Lung (tissue), 12 donors: Measurements from ENCODE around the gene PLXNA1. TPM values are rescaled to one million over a fixed set of nuclear protein-coding genes. Genes with fewer than 3 reads are reported as not detected.

Experiments
- ATAC-seq: fragments of 200-7000 bp; cut with Tn5 transposase; one replicate; pipeline ENCODE4 v1.9.1; 2020; ENCODE audit warnings: moderate number of reproducible peaks; ENCODE audit not compliant: insufficient read depth, low FRiP score
- DNase-seq, 3 donors: peaks; one replicate each; pipeline ENCODE4 v3.0.0-alpha.2; 2013 to 2017
- H3K27ac ChIP-seq, 2 donors: one replicate each; pipeline ENCODE4 v1.5.1; 2013; ENCODE audit warnings: mild to moderate bottlenecking in 2 of 2, moderate library complexity in 2 of 2, control low read depth in 1 of 2, inconsistent platforms in 1 of 2, low read depth in 1 of 2, low read length in 1 of 2
- H3K27me3 ChIP-seq, 3 donors: one replicate each; pipeline ENCODE4 v1.5.1; 2013; ENCODE audit warnings: low read length in 2 of 3; ENCODE audit not compliant: control insufficient read depth in 3 of 3, insufficient read depth in 3 of 3
- H3K36me3 ChIP-seq, 4 donors: one replicate each; pipeline ENCODE4 v1.5.1; 2013; ENCODE audit warnings: low read length in 4 of 4, mild to moderate bottlenecking in 1 of 4, moderate library complexity in 1 of 4; ENCODE audit not compliant: control insufficient read depth in 4 of 4, insufficient read depth in 4 of 4
- H3K4me1 ChIP-seq, 5 donors: one replicate each; pipeline ENCODE4 v1.5.1; 2013; ENCODE audit warnings: low read length in 5 of 5, mild to moderate bottlenecking in 2 of 5, moderate library complexity in 1 of 5; ENCODE audit not compliant: control insufficient read depth in 5 of 5, insufficient read depth in 5 of 5
- H3K4me3 ChIP-seq: one replicate; pipeline ENCODE4 v1.5.1; 2013; ENCODE audit warnings: mild to moderate bottlenecking, control low read depth, moderate library complexity
- H3K9ac ChIP-seq, 2 donors: one replicate each; pipeline ENCODE4 v1.5.1; 2013; ENCODE audit warnings: low read length in 2 of 2, control low read depth in 1 of 2; ENCODE audit not compliant: insufficient read depth in 1 of 2
- H3K9me3 ChIP-seq, 4 donors: one replicate each; pipeline ENCODE4 v1.5.1; 2013; ENCODE audit warnings: low read length in 3 of 4, mild to moderate bottlenecking in 1 of 4, moderate library complexity in 1 of 4; ENCODE audit not compliant: control insufficient read depth in 4 of 4, insufficient read depth in 3 of 4
- WGBS, 2 donors: extraction: QIAGEN DNeasy Blood & Tissue Kit; methylation state at CpG; one replicate each; pipeline ENCODE4 v1.1.7; 2013; 5-methylcytosine and 5-hydroxymethylcytosine counted together
- polyA plus RNA-seq, 2 donors: library from polyadenylated mRNA; stranded (reverse); fragments of 200-250 nt; gene quantifications; one replicate each; pipeline ENCODE4 v1.2.1, GENCODE V29; 2013
- total RNA-seq, 2 donors: library from RNA; depleted of rRNA in 1 of 2; stranded (reverse); fragments of >200 nt in 1 of 2; gene quantifications; one replicate each; pipeline ENCODE4 v1.2.1, GENCODE V29; 2014 to 2021
- TF ChIP-seq, protein P1 (sequence below): IDR thresholded peaks from 2 replicates; pipeline ENCODE4 v1.5.1; 2012; ENCODE audit warnings: mild to moderate bottlenecking; ENCODE audit errors: control extremely low read depth, extremely low read depth
- donor health status: control.
- donor health status: control.
- donor health status: Bipolar disorder and iron deficiency.
- donor health status: healthy.
- donor health status: DM: yes; HTN: yes; CAD: no.

Gene PLXNA1
- total and polyA plus RNA-seq, 4 donors: 17.6 to 51.7 (median 21.7) TPM

DNA sequence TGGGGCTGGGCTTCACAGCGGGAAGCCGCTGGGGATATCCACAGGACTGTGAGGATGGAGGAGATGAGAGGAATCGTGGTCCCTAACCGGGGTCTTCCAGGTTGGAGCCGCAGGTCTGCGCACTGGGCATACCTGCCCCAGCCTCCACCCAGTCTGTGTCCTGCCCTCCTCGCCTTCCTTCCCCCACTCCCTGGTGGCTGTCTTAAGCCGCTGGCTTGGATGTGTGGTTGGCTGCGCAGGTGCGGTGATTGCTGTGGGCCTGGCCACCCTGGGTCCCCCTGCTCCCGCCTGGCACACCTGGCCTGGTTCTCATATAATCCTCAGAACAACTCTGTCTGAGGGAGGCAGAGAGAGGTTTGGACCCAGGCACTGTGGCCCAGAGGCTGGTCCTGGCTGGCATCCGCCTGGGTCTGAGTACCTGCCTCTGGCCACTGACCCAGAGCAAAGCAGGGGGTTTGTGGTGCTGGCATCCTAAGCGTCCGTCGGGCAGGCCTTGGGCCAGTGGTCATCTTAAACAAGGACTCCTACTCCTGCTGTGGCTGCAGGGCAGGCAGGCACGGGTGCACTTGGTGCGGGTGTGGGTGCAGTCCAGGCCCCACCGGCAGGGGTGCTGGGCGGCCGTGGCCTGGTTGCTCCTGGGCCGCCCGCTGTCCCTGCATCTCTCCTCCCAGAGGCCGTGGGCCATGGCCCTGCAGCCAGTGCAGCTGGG is 18.7 kb downstream of the PLXNA1 start:
- DNase-seq: no peak
- Histone ChIP-seq H3K9ac (no peak overlapping the region), H3K4me1 (peaks cover 0 to 40% (median 7%) of the 10 kb centered on the region in 5 donors), H3K36me3 (peaks cover 0 to 16% (median 3%) of the 10 kb centered on the region in 4 donors), H3K4me3 (no peak overlapping the region), H3K27me3 (no peaks in the 10 kb centered on the region), H3K9me3 (no peaks in the 10 kb centered on the region), H3K27ac (peak overlapping the region in 1 of 2 donors; percentile 82)
- 65 to 86% methylated on average over 23 of the region's 23 CpGs for WGBS, 2 donors
- no peak for ATAC-seq
- TF ChIP-seq, protein P1, sequence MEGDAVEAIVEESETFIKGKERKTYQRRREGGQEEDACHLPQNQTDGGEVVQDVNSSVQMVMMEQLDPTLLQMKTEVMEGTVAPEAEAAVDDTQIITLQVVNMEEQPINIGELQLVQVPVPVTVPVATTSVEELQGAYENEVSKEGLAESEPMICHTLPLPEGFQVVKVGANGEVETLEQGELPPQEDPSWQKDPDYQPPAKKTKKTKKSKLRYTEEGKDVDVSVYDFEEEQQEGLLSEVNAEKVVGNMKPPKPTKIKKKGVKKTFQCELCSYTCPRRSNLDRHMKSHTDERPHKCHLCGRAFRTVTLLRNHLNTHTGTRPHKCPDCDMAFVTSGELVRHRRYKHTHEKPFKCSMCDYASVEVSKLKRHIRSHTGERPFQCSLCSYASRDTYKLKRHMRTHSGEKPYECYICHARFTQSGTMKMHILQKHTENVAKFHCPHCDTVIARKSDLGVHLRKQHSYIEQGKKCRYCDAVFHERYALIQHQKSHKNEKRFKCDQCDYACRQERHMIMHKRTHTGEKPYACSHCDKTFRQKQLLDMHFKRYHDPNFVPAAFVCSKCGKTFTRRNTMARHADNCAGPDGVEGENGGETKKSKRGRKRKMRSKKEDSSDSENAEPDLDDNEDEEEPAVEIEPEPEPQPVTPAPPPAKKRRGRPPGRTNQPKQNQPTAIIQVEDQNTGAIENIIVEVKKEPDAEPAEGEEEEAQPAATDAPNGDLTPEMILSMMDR: no peak

DNA sequence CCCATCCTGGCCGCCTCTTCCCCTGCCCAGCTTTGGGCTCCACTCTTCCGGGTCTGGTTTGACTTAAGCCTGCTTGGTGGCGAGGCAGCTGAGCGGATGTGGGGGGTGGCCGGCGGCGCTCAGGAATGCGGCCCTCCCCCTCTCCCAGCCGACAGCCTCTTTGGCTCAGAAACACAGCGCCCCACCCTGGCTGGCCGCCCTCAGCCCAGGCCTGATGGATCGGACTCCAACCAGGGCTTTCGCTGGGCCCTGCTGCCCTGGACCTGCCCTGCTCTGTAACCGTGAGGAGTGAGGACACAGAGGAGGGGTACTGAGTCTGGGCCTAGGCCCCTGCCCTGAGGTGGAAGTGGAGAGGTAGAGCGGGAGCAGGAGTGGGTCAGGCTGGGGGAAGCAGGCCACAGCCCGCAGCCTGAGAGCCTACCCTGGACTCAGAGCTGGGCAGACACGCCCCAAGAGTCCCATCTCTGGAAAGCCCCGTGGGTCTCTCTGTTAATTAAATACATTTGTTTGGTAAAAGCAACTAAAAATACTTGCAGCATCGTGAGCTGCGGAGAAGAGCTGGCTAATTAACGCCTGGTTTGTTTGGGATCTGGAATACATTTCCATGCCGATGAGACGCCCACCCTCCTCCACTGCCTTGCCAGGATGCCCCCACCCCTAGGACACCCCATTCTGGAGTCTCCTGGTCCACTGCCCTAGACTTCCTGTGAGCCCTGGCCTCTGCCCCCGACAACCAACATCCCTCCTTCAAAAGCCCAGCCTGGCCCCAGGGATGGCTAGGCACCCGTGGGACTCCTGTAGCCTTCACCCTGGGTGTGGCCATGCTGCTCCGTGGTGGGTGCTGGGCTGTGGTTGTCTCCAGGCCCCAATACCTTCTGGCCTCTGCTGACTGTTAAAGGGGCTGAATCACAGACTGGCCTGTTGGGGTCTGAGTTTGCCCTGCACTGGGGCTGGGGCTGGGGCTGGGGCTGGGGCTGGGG is 19.6 kb downstream of the PLXNA1 start:
- H3K9ac ChIP-seq: peak overlapping the region in 1 of 2 donors; percentile 28

DNA sequence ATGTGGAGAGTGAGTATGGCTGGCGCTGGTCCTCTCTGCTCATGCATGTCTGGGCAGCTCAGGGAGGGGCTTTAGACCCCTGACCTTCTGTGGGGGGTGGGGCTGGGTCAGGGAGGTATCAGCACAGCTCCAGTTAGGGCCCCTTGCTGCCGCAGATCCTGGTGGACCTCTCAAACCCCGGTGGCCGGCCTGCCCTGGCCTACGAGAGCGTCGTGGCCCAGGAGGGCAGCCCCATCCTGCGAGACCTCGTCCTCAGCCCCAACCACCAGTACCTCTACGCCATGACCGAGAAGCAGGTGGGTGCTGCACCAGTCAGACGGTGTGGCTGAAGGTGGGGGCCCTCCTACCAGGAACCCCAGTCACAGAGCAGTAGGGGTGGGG is 20.2 kb downstream of the PLXNA1 start:
- H3K4me1 ChIP-seq: peaks cover 0 to 32% (median 7%) of the 10 kb centered on the region in 5 donors
- TF ChIP-seq, protein P1: no peak
- no peak overlapping the region for H3K9ac ChIP-seq
- H3K9me3 ChIP-seq: no peaks in the 10 kb centered on the region
- H3K27me3 ChIP-seq: no peaks in the 10 kb centered on the region
- DNase-seq (no peak), ATAC-seq (no peak)
- no peak overlapping the region for H3K4me3 ChIP-seq
- peaks cover 0 to 21% (median 6%) of the 10 kb centered on the region in 4 donors for H3K36me3 ChIP-seq
- 88 to 96% methylated on average over 11 to 12 of the region's 12 CpGs for WGBS, 2 donors
- no peak overlapping the region for H3K27ac ChIP-seq

More for the DNA sequence above, 19.6 kb downstream of the PLXNA1 start:
- no peak overlapping the region for H3K4me3 ChIP-seq
- TF ChIP-seq, protein P1: peak; percentile 23
- no peaks in the 10 kb centered on the region for H3K27me3 ChIP-seq
- DNase-seq (peak; percentile 93 to 96 (median 94)), ATAC-seq (peak; percentile 83)
- H3K36me3 ChIP-seq: peaks cover 0 to 16% (median 5%) of the 10 kb centered on the region in 4 donors
- no peaks in the 10 kb centered on the region for H3K9me3 ChIP-seq
- 47 to 56% methylated on average over 25 to 26 of the region's 26 CpGs for WGBS, 2 donors
- peaks cover 0 to 37% (median 7%) of the 10 kb centered on the region in 5 donors for H3K4me1 ChIP-seq
- peak overlapping the region in 1 of 2 donors; percentile 82 for H3K27ac ChIP-seq
